Measurements from ENCODE around the gene RMDN2. TPM values are rescaled to one million over a fixed set of nuclear protein-coding genes. Genes with fewer than 3 reads are reported as not detected.

The RMDN2 gene
- total RNA-seq, 1 experiment from 2014 or later, result 4.4 TPM

GRCh38 chr2:37971971-37972370 lies 46.9 kb downstream of the RMDN2 start:
- ChIA-PET CTCF (no interaction called here), POLR2A (no interaction called here)
- ATAC-seq (no peak), DNase-seq (ENCODE audit: low read depth, low spot score) (no peak)
- TF ChIP-seq REST (IDR thresholded peaks at IDR 0.05; ENCODE audit: insufficient read depth in 1 of 2, low read depth in 2 of 2, low read length in 1 of 2), result no peak
- TF ChIP-seq POLR2AphosphoS5 (IDR thresholded peaks at IDR 0.05; ENCODE audit: low read depth, low read length), result no peak
- no peak for TF ChIP-seq TCF7L2 (IDR thresholded peaks at IDR 0.05; ENCODE audit: low read depth, low read length)
- TF ChIP-seq SIN3A (IDR thresholded peaks at IDR 0.05; ENCODE audit: borderline replicate concordance, insufficient read depth, low read depth, low read length), result no peak
- TF ChIP-seq CTCF (IDR thresholded peaks at IDR 0.05), result no peak
- H3K27me3 ChIP-seq (ENCODE audit: control insufficient read depth, insufficient read depth, low read length), result 0 out of 2 replicates have a peak, but pooled peaks cover 2% of the 10 kb centered on the region
- intact Hi-C loops (cut with micrococcal nuclease; ENCODE audit: unreplicated experiment), result no loop called here
- H3K36me3 ChIP-seq (ENCODE audit: control insufficient read depth, insufficient read depth, low read length), result no peaks in the 10 kb centered on the region
- no peak overlapping the region for H3K27ac ChIP-seq (ENCODE audit: low read length)
- H3K9me3 ChIP-seq (ENCODE audit: control insufficient read depth, insufficient read depth, low read depth, low read length), result no peaks in the 10 kb centered on the region
- in situ Hi-C loops (cut with HindIII; ENCODE audit: low pct_unique_long_range_greater_than_20kb, low sequenced_read_pairs), result no loop called here
- H3K4me3 ChIP-seq (ENCODE audit: low read depth in 2 of 2, low read length in 2 of 2), result no peak overlapping the region
- H3K4me1 ChIP-seq (ENCODE audit: control insufficient read depth, insufficient read depth, low read length), result no peaks in the 10 kb centered on the region; the same call in 1 of the 2 replicates
- no TSS peak for BruUV-seq (replicated peaks)

- POLR2A ChIA-PET, result no interaction called here
Measured at GRCh38 chr2:37973615-37974353, 48.7 kb downstream of the RMDN2 start.

More at GRCh38 chr2:37973615-37974353, 48.7 kb downstream of the RMDN2 start:
- Histone ChIP-seq H3K9me3 (ENCODE audit: control insufficient read depth, insufficient read depth, low read depth, low read length) (no peaks in the 10 kb centered on the region), H3K4me1 (ENCODE audit: control insufficient read depth, insufficient read depth, low read length) (no peaks in the 10 kb centered on the region), H3K4me3 (ENCODE audit: low read depth in 2 of 2, low read length in 2 of 2) (no peak overlapping the region), H3K36me3 (ENCODE audit: control insufficient read depth, insufficient read depth, low read length) (no peaks in the 10 kb centered on the region), H3K27ac (ENCODE audit: low read length) (no peak overlapping the region), H3K27me3 (ENCODE audit: control insufficient read depth, insufficient read depth, low read length) (0 out of 2 replicates have a peak, but pooled peaks cover 2% of the 10 kb centered on the region)
- DNase-seq (ENCODE audit: low read depth, low spot score) (no peak), ATAC-seq (no peak)
- in situ Hi-C loops (cut with HindIII; ENCODE audit: low pct_unique_long_range_greater_than_20kb, low sequenced_read_pairs), result no loop called here
- intact Hi-C loops (cut with micrococcal nuclease; ENCODE audit: unreplicated experiment), result no loop called here
- CTCF ChIA-PET, result interaction anchor here (0.6 kb wide), 1 partner anchor 577 kb away, joined by 3 read pairs; no protein-coding TSS in a partner anchor
- no peak for TF ChIP-seq CTCF (IDR thresholded peaks at IDR 0.05)
- TF ChIP-seq REST (IDR thresholded peaks at IDR 0.05; ENCODE audit: insufficient read depth in 1 of 2, low read depth in 2 of 2, low read length in 1 of 2), result no peak
- no peak for TF ChIP-seq POLR2AphosphoS5 (IDR thresholded peaks at IDR 0.05; ENCODE audit: low read depth, low read length)
- TF ChIP-seq TCF7L2 (IDR thresholded peaks at IDR 0.05; ENCODE audit: low read depth, low read length), result no peak
- TF ChIP-seq SIN3A (IDR thresholded peaks at IDR 0.05; ENCODE audit: borderline replicate concordance, insufficient read depth, low read depth, low read length), result no peak
- BruUV-seq (replicated peaks), result no TSS peak
